ENCODE data around the gene WAPL. TPM values are rescaled to one million over a fixed set of nuclear protein-coding genes. Genes with fewer than 3 reads are reported as not detected.

WAPL gene
- total and polyA plus RNA-seq, 8 donors, result 7.1 to 22.0 (median 12.4) TPM

GRCh38 chr10:86497621-86498020 lies 24.0 kb downstream of the WAPL start:
- intact Hi-C loops (cut with DNase I), result no loop called here

DNA sequence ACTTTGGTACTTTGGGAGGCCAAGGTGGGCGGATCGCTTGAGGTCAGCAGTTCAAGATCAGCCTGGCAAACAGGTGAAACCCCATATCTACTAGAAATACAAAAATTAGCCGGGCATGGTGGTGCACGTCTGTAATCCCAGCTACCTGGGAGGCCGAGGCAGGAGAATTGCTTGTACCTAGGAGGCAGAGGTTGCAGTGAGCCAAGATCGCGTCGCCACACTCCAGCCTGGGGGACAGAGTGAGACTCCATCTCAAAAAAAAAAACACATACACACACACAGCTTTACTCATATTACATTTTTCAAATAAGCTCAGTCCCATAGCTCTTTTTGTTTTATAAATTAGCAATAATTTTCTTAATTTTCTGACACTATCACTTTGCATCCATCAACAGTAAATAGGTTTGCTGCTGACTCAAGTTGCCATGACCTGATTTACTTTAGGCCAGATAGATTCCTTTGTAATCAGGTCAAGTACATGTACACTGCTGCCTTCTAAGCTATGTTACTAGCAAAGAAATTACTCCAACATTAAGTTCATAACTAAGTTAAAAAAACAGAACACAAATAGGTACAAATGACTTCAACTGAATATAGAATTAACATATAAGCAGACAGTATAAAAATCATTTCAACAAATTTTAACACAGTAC lies 31.5 kb downstream of the WAPL start:
- intact Hi-C loops (cut with DNase I), result no loop called here
- Histone ChIP-seq H3K27ac (no peak overlapping the region), H3K27me3 (no peaks in the 10 kb centered on the region), H3K9me3 (no peaks in the 10 kb centered on the region), H3K4me3 (no peak overlapping the region), H3K4me1 (no peaks in the 10 kb centered on the region), H3K36me3 (peaks cover 0 to 4% (median 0%) of the 10 kb centered on the region in 3 donors)
- no peak for DNase-seq
- TF ChIP-seq CTCF (IDR thresholded peaks at IDR 0.05), result no peak
- WGBS, 2 donors, result 96 to 98% methylated on average over 8 of the region's 8 CpGs
- FAIRE-seq, result no peak
- ATAC-seq, result no peak

More at GRCh38 chr10:86497621-86498020, 24.0 kb downstream of the WAPL start:
- Histone ChIP-seq H3K4me3 (no peak overlapping the region), H3K9me3 (no peaks in the 10 kb centered on the region), H3K36me3 (no peaks in the 10 kb centered on the region), H3K27me3 (no peaks in the 10 kb centered on the region), H3K27ac (peak overlapping the region in 1 of 4 donors; percentile 20), H3K4me1 (peaks cover 0 to 30% (median 29%) of the 10 kb centered on the region in 3 donors)
- no peak for TF ChIP-seq CTCF (IDR thresholded peaks at IDR 0.05)
- no peak for FAIRE-seq
- DNase-seq, result no peak
- peak in 1 of 4 donors; percentile 57 for ATAC-seq
- 52% methylated on average over 3 of the region's 3 CpGs for WGBS, 2 donors

- H3K27me3 ChIP-seq, result no peaks in the 10 kb centered on the region
- no peak for ATAC-seq
- no peak for DNase-seq
- TF ChIP-seq CTCF (IDR thresholded peaks at IDR 0.05), result no peak
- no peak overlapping the region for H3K27ac ChIP-seq
- H3K4me1 ChIP-seq, result no peaks in the 10 kb centered on the region
- intact Hi-C loops (cut with DNase I), result no loop called here
- 96 to 100% methylated on average over 1 of the region's 1 CpG for WGBS, 2 donors
- H3K4me3 ChIP-seq, result no peak overlapping the region
- peaks cover 0 to 4% (median 0%) of the 10 kb centered on the region in 3 donors for H3K36me3 ChIP-seq
- H3K9me3 ChIP-seq, result no peaks in the 10 kb centered on the region
- FAIRE-seq, result no peak
Measured at GRCh38 chr10:86489071-86489810, 32.4 kb downstream of the WAPL start.

DNA sequence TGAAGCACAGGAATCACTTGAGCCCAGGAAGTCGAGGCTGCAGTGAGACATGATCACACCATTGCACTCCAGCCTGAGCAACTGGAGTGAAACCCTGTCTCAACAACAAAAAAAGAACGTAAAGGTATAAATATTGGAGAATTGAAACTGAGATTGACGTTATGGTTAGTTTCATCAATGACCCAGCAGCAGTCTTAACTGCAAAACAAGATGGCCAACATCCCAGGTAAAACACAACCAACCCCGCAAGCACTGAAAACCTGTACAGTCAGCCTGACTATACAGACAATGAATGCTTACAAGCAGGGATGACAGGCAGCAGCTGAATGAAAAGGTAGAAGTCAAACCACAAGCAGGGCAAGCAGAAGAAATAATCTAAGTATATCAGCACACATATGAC lies 34.7 kb downstream of the WAPL start:
- TF ChIP-seq CTCF (IDR thresholded peaks at IDR 0.05), result no peak
- no peaks in the 10 kb centered on the region for H3K4me1 ChIP-seq
- peaks cover 0 to 4% (median 0%) of the 10 kb centered on the region in 3 donors for H3K36me3 ChIP-seq
- H3K4me3 ChIP-seq, result no peak overlapping the region
- 77 to 84% methylated on average over 4 of the region's 4 CpGs for WGBS, 2 donors
- DNase-seq (no peak), FAIRE-seq (no peak), ATAC-seq (no peak)
- H3K9me3 ChIP-seq, result no peaks in the 10 kb centered on the region
- intact Hi-C loops (cut with DNase I), result no loop called here
- no peaks in the 10 kb centered on the region for H3K27me3 ChIP-seq
- H3K27ac ChIP-seq, result no peak overlapping the region

DNA sequence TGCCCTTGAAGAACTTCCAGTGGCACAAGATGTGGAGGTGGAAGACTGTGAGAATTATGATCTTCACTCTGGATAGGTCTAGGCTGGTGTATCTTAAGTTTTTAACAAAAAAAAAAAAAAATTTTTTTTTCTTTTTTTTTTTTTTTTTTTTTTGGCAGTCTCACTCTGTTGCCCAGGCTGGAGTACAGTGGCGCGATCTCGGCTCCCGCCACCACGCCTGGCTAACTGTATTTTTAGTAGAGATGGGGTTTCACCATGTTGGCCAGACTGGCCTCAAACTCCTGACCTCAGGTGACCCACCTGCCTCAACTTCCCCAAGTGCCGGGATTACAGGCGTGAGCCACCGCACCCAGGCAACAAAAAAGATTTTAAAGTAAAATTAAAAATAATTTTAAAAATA lies 37.9 kb downstream of the WAPL start:
- ATAC-seq (no peak), DNase-seq (no peak), FAIRE-seq (no peak)
- Histone ChIP-seq H3K9me3 (no peaks in the 10 kb centered on the region), H3K36me3 (peaks cover 0 to 4% (median 0%) of the 10 kb centered on the region in 3 donors), H3K27ac (no peak overlapping the region), H3K4me3 (no peak overlapping the region), H3K27me3 (no peaks in the 10 kb centered on the region), H3K4me1 (no peaks in the 10 kb centered on the region)
- 97 to 98% methylated on average over 8 of the region's 8 CpGs for WGBS, 2 donors
- no peak for TF ChIP-seq CTCF (IDR thresholded peaks at IDR 0.05)
- intact Hi-C loops (cut with DNase I), result no loop called here
